ENCODE data around the gene C14orf93. TPM values are rescaled to one million over a fixed set of nuclear protein-coding genes. Genes with fewer than 3 reads are reported as not detected.

C14orf93 gene
- total and polyA plus RNA-seq, 2 donors (not counting 1 experiment from before 2014, with no cell fraction given): 17.9 to 26.8 TPM

DNA sequence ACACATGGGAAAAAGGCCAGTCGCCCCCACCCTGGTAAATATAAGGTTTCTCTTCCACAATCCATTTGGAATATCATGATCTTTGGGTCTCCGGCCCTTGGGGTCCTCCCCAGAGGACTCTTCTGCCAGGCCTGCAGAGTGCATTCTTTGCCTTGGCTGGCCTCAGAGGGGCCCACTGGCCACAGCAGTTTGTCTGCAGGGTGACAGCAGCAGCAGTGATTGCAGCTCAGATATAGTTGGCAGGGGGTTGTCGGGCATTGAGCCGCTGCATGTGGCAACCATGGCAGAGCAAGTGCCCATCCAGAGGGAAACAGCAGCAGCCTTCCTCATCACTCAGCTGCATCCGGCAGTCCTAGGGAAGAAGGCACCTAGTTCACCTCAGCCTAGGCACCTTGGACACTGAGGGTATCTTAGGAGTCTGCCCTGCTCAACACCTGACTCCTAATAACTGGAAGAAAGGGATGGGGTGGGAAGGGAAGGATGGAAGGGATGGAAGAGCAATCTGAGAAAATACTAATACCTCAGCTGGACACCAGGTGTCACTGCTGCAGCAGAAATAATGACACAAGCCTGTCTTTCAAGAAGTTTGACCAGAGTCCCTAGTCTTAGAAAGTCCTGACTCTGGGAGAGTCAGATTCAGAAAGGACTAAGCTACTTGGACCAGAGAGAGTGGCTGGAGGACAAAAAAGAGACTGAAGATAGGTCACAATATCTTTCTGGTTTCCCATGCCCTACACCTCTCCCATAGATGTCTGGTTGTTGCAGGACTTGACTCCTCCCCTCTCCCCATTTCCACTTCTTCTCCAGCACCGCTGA, 36.5 kb downstream of the C14orf93 start:
- POLR2A ChIA-PET: interaction anchor here (0.6 to 1.6 kb wide), 3 partner anchors 15 to 122 kb away, joined by 3 read pairs; partner anchors contain the start of genes ACIN1 and C14orf119
- peaks cover 15% of the 10 kb centered on the region for H3K27me3 Mint-ChIP-seq
- Histone ChIP-seq H3K4me1 (ENCODE audit: control insufficient read depth in 2 of 2, insufficient read depth in 2 of 2, low read length in 2 of 2) (peaks cover 0 to 5% of the 10 kb centered on the region in 2 donors), H3K9ac (ENCODE audit: low read length) (no peak overlapping the region), H4K20me1 (ENCODE audit: control insufficient read depth, insufficient read depth, low read length, poor library complexity, severe bottlenecking) (no peaks in the 10 kb centered on the region), H2AFZ (ENCODE audit: insufficient read depth, low read depth, low read length, poor library complexity, severe bottlenecking) (no peak overlapping the region), H3K27me3 (replicated peaks in 1 of 4; ENCODE audit: control extremely low read depth in 1 of 4, control insufficient read depth in 3 of 4, insufficient read depth in 4 of 4, low read length in 3 of 4) (peaks cover 0 to 5% (median 2%) of the 10 kb centered on the region in 4 experiments), H3K27ac (ENCODE audit: low read length in 2 of 2) (no peak overlapping the region), H3K36me3 (replicated peaks in 1 of 2; ENCODE audit: control extremely low read depth in 1 of 2, control insufficient read depth in 1 of 2, extremely low read depth in 1 of 2, insufficient read depth in 2 of 2, low read length in 1 of 2) (no peaks in the 10 kb centered on the region), H3K9me3 (ENCODE audit: control extremely low read depth in 1 of 3, control insufficient read depth in 2 of 3, insufficient read depth in 1 of 3, low read length in 2 of 3) (no peaks in the 10 kb centered on the region), H3K79me2 (ENCODE audit: control insufficient read depth, insufficient read depth, low read length) (no peaks in the 10 kb centered on the region), H3K4me3 (ENCODE audit: control extremely low read depth in 1 of 5, extremely low read depth in 1 of 5, insufficient read depth in 1 of 5, low read depth in 2 of 5, low read length in 4 of 5) (no peak overlapping the region), H3K4me2 (replicated peaks; ENCODE audit: low read depth, low read length, poor library complexity, severe bottlenecking) (no peak overlapping the region)
- DNase-seq (peak; percentile 69), ATAC-seq (ENCODE audit: low read depth) (peak; percentile 54)
- WGBS (ENCODE audit: insufficient coverage): 70% methylated on average over 6 of the region's 6 CpGs
- H3K9me3 Mint-ChIP-seq (ENCODE audit: insufficient read depth): no peaks in the 10 kb centered on the region
- H3K4me3 Mint-ChIP-seq: no peak overlapping the region
- intact Hi-C loops (cut with micrococcal nuclease): loop anchor here (1.0 kb wide), 2 partner anchors 10 to 85 kb away; no protein-coding TSS in a partner anchor
- TF ChIP-seq, protein P1, sequence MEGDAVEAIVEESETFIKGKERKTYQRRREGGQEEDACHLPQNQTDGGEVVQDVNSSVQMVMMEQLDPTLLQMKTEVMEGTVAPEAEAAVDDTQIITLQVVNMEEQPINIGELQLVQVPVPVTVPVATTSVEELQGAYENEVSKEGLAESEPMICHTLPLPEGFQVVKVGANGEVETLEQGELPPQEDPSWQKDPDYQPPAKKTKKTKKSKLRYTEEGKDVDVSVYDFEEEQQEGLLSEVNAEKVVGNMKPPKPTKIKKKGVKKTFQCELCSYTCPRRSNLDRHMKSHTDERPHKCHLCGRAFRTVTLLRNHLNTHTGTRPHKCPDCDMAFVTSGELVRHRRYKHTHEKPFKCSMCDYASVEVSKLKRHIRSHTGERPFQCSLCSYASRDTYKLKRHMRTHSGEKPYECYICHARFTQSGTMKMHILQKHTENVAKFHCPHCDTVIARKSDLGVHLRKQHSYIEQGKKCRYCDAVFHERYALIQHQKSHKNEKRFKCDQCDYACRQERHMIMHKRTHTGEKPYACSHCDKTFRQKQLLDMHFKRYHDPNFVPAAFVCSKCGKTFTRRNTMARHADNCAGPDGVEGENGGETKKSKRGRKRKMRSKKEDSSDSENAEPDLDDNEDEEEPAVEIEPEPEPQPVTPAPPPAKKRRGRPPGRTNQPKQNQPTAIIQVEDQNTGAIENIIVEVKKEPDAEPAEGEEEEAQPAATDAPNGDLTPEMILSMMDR (IDR thresholded peaks at IDR 0.05): peak; percentile 79
- no peak for TF ChIP-seq EZH2 (IDR thresholded peaks at IDR 0.05; ENCODE audit: borderline replicate concordance, insufficient read depth, low read depth, low read length, poor library complexity, severe bottlenecking)
- H3K4me1 Mint-ChIP-seq: peaks cover 4% of the 10 kb centered on the region
- CTCF ChIA-PET: interaction anchor here (0.6 to 36.3 kb wide), 32 partner anchors 11 to 416 kb away, joined by 3 to 1134 read pairs (median 4); partner anchors contain the start of genes AJUBA, CDH24, HAUS4 and PRMT5
- no peak overlapping the region for H3K27ac Mint-ChIP-seq
